ENCODE measurements around the gene SPG11. TPM values are rescaled to one million over a fixed set of nuclear protein-coding genes. Genes with fewer than 3 reads are reported as not detected.

The SPG11 gene
- total RNA-seq, 1 experiment from 2014 or later = 55.0 TPM

DNA sequence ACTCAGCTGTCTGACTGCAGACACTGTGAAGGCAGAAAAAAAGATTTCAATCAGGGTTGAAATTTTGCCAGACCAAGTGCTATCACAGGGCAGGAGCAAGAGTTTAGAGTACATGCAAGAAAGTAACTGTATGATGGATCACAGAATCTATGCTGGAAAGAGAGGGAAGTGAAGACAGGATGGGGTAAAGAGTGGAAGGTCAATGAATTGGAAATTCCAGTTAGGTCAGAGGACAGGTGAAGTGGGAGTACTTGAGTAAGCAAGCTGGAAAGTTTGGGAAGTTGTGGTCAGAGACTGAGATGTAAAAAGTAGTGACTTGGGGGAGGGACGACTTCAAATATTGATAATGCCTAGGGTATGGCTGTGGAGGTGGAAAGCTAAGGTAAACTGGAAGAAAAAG lies 7.2 kb downstream of the SPG11 start:
- CTCF ChIA-PET = no interaction called here

DNA sequence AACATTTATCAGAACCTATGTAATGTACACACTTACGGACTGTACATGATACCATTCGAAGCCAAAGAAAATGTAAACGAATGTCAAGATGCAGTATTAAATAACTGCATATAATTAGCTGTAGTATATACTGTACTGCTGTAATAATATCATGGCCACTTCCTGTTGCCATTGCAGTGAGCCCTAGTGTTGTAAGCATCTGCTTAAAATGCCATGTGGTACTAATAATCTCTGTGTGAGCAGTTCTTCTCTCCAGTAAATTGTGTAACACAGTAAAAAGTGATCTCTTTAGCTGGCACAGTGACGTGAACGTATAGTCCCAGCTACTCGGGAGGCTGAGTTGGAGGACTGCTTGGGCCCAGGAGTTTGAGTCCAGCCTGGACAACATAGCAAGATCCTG lies 8.6 kb downstream of the SPG11 start:
- intact Hi-C loops (cut with micrococcal nuclease; ENCODE audit: unreplicated experiment) (no loop called here), in situ Hi-C loops (cut with HindIII; ENCODE audit: low pct_unique_long_range_greater_than_20kb, low sequenced_read_pairs) (no loop called here)
- DNase-seq (ENCODE audit: low read depth, low spot score) (no peak), ATAC-seq (no peak)
- no peak overlapping the region for H3K4me3 ChIP-seq (ENCODE audit: low read depth in 2 of 2, low read length in 2 of 2)
- H3K27ac ChIP-seq (ENCODE audit: low read length) = no peak overlapping the region
- TF ChIP-seq POLR2AphosphoS5 (IDR thresholded peaks at IDR 0.05; ENCODE audit: low read depth, low read length) (no peak), TCF7L2 (IDR thresholded peaks at IDR 0.05; ENCODE audit: low read depth, low read length) (no peak), SIN3A (IDR thresholded peaks at IDR 0.05; ENCODE audit: borderline replicate concordance, insufficient read depth, low read depth, low read length) (no peak)
- TF ChIP-seq, protein P1, sequence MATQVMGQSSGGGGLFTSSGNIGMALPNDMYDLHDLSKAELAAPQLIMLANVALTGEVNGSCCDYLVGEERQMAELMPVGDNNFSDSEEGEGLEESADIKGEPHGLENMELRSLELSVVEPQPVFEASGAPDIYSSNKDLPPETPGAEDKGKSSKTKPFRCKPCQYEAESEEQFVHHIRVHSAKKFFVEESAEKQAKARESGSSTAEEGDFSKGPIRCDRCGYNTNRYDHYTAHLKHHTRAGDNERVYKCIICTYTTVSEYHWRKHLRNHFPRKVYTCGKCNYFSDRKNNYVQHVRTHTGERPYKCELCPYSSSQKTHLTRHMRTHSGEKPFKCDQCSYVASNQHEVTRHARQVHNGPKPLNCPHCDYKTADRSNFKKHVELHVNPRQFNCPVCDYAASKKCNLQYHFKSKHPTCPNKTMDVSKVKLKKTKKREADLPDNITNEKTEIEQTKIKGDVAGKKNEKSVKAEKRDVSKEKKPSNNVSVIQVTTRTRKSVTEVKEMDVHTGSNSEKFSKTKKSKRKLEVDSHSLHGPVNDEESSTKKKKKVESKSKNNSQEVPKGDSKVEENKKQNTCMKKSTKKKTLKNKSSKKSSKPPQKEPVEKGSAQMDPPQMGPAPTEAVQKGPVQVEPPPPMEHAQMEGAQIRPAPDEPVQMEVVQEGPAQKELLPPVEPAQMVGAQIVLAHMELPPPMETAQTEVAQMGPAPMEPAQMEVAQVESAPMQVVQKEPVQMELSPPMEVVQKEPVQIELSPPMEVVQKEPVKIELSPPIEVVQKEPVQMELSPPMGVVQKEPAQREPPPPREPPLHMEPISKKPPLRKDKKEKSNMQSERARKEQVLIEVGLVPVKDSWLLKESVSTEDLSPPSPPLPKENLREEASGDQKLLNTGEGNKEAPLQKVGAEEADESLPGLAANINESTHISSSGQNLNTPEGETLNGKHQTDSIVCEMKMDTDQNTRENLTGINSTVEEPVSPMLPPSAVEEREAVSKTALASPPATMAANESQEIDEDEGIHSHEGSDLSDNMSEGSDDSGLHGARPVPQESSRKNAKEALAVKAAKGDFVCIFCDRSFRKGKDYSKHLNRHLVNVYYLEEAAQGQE (IDR thresholded peaks at IDR 0.05; ENCODE audit: insufficient read depth in 1 of 2, low read depth in 2 of 2, low read length in 1 of 2) = no peak
- TF ChIP-seq, protein P2, sequence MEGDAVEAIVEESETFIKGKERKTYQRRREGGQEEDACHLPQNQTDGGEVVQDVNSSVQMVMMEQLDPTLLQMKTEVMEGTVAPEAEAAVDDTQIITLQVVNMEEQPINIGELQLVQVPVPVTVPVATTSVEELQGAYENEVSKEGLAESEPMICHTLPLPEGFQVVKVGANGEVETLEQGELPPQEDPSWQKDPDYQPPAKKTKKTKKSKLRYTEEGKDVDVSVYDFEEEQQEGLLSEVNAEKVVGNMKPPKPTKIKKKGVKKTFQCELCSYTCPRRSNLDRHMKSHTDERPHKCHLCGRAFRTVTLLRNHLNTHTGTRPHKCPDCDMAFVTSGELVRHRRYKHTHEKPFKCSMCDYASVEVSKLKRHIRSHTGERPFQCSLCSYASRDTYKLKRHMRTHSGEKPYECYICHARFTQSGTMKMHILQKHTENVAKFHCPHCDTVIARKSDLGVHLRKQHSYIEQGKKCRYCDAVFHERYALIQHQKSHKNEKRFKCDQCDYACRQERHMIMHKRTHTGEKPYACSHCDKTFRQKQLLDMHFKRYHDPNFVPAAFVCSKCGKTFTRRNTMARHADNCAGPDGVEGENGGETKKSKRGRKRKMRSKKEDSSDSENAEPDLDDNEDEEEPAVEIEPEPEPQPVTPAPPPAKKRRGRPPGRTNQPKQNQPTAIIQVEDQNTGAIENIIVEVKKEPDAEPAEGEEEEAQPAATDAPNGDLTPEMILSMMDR (IDR thresholded peaks at IDR 0.05) = no peak
- no peaks in the 10 kb centered on the region for H3K4me1 ChIP-seq (ENCODE audit: control insufficient read depth, insufficient read depth, low read length)
- no peaks in the 10 kb centered on the region for H3K9me3 ChIP-seq (ENCODE audit: control insufficient read depth, insufficient read depth, low read depth, low read length)
- H3K27me3 ChIP-seq (ENCODE audit: control insufficient read depth, insufficient read depth, low read length) = no peaks in the 10 kb centered on the region
- CTCF ChIA-PET = no interaction called here
- POLR2A ChIA-PET = interaction anchor here (0.6 kb wide), 1 partner anchor 77 kb away, joined by 3 read pairs; no protein-coding TSS in a partner anchor
- no TSS peak for BruUV-seq (replicated peaks)
- peaks cover 11% of the 10 kb centered on the region for H3K36me3 ChIP-seq (ENCODE audit: control insufficient read depth, insufficient read depth, low read length)

More for the DNA sequence above, 7.2 kb downstream of the SPG11 start:
- BruUV-seq (replicated peaks) = no TSS peak
- H3K36me3 ChIP-seq (ENCODE audit: control insufficient read depth, insufficient read depth, low read length) = peaks cover 11% of the 10 kb centered on the region
- H3K27ac ChIP-seq (ENCODE audit: low read length) = no peak overlapping the region
- ATAC-seq (no peak), DNase-seq (ENCODE audit: low read depth, low spot score) (no peak)
- POLR2A ChIA-PET = interaction anchor here (0.6 kb wide), 1 partner anchor 80 kb away, joined by 4 read pairs; the partner anchor contains the start of gene TRIM69
- H3K4me3 ChIP-seq (ENCODE audit: low read depth in 2 of 2, low read length in 2 of 2) = no peak overlapping the region
- in situ Hi-C loops (cut with HindIII; ENCODE audit: low pct_unique_long_range_greater_than_20kb, low sequenced_read_pairs) (no loop called here), intact Hi-C loops (cut with micrococcal nuclease; ENCODE audit: unreplicated experiment) (no loop called here)
- TF ChIP-seq SIN3A (IDR thresholded peaks at IDR 0.05; ENCODE audit: borderline replicate concordance, insufficient read depth, low read depth, low read length) (no peak), POLR2AphosphoS5 (IDR thresholded peaks at IDR 0.05; ENCODE audit: low read depth, low read length) (no peak), TCF7L2 (IDR thresholded peaks at IDR 0.05; ENCODE audit: low read depth, low read length) (no peak)
- TF ChIP-seq, protein P1 (IDR thresholded peaks at IDR 0.05; ENCODE audit: insufficient read depth in 1 of 2, low read depth in 2 of 2, low read length in 1 of 2) = no peak
- TF ChIP-seq, protein P2 (IDR thresholded peaks at IDR 0.05) = no peak
- H3K9me3 ChIP-seq (ENCODE audit: control insufficient read depth, insufficient read depth, low read depth, low read length) = no peaks in the 10 kb centered on the region
- H3K27me3 ChIP-seq (ENCODE audit: control insufficient read depth, insufficient read depth, low read length) = no peaks in the 10 kb centered on the region
- no peaks in the 10 kb centered on the region for H3K4me1 ChIP-seq (ENCODE audit: control insufficient read depth, insufficient read depth, low read length)

All from Panc1 (cell line).